22Rv1 (cell line): ENCODE results near the gene WNT4.

ENCODE experiments used
- H3K27ac ChIP-seq: fragments of 450-650 bp; 2 replicates; pipeline ENCODE4 v1.5.1; 2017
- ZFX ChIP-seq: fragments of 450-650 bp; IDR thresholded peaks from 2 replicates; pipeline ENCODE4 v1.6.1; 2017; ENCODE audit warnings: antibody characterized with exemption, borderline replicate concordance
- TF ChIP-seq, protein P1 (sequence below): fragments of 450-650 bp; IDR thresholded peaks from 2 replicates; pipeline ENCODE4 v1.5.1; 2017; ENCODE audit warnings: mild to moderate bottlenecking

Gene WNT4

DNA sequence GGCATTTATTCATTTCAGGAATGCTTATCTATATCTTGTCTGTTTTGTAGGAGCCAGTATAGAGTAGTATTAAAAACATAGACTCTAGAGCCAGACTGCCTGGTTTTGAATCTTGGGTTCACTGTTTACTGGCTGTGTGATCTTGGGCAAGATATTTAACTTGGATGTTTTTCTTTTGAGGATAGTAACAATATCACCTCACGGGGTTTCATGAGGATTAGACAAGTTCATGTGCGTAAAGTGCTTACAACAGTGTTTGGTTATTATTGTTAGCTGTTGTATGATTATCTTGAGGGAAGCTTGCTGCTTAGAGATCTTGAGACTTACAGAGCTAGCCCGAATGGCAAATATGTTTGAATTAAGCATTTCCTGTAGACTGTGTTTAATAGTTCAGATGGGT is 40.2 kb downstream of the WNT4 start:
- no peak for TF ChIP-seq ZFX
- TF ChIP-seq, protein P1, sequence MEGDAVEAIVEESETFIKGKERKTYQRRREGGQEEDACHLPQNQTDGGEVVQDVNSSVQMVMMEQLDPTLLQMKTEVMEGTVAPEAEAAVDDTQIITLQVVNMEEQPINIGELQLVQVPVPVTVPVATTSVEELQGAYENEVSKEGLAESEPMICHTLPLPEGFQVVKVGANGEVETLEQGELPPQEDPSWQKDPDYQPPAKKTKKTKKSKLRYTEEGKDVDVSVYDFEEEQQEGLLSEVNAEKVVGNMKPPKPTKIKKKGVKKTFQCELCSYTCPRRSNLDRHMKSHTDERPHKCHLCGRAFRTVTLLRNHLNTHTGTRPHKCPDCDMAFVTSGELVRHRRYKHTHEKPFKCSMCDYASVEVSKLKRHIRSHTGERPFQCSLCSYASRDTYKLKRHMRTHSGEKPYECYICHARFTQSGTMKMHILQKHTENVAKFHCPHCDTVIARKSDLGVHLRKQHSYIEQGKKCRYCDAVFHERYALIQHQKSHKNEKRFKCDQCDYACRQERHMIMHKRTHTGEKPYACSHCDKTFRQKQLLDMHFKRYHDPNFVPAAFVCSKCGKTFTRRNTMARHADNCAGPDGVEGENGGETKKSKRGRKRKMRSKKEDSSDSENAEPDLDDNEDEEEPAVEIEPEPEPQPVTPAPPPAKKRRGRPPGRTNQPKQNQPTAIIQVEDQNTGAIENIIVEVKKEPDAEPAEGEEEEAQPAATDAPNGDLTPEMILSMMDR: no peak
- no peak overlapping the region for H3K27ac ChIP-seq

DNA sequence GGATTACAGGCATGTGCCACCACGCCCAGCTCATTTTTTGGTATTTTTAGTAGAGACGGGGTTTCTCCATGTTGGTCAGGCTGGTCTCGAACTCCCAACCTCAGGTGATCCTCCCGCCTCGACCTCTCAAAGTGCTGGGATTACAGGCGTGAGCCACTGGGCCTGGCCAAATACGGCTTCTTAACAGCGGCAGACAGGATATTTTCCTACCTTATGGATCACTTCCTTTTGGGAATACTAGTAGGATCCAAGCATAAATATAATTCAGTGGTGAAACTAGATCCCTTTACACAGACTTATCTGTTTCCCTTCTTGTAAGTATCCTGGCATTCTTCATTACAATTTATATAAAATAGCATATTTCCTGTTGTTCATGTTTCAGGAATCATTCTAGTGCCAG is 40.9 kb downstream of the WNT4 start:
- H3K27ac ChIP-seq: no peak overlapping the region
- TF ChIP-seq ZFX: no peak
- TF ChIP-seq, protein P1: no peak

DNA sequence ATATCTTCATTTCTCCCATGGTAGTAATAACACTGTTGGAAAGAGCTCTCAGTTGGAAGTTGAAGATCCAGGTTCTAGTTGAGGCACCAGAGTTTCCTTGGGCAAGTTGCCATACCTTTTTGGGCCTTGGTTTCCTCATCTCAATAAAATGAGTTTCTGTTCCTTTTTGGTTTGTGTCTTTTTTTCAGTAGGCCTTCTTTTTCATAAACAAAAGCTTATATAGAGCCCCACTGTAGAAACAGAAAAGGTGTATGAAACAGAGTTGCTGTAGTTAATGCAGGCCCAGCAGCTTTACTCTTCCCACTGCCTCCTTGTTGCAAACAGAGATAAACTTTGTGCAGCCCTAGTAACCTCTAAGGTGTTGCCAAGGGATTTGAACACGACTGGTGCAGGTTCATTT is 41.7 kb downstream of the WNT4 start:
- TF ChIP-seq, protein P1: no peak
- TF ChIP-seq ZFX: no peak
- H3K27ac ChIP-seq: no peak overlapping the region

DNA sequence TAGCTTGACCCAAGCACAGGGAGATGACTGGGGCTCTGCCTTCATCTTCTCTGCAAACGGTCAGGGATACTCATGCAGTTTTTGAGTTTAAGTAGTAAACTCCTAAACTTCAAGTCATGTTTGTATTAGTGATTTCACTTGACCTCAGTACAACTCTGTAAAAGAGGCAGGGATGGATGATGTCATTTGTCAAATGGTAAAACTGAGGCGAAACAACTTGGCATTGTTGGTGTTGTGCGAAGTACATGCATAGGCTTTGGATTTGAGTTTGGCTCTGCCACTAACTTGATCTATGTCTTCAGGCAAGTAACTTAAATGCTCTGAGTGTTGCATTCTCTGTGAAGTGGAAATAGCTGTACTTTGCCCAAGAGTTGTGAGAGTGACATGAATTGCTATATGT is 42.7 kb downstream of the WNT4 start:
- no peak overlapping the region for H3K27ac ChIP-seq
- TF ChIP-seq ZFX: no peak
- TF ChIP-seq, protein P1: no peak

DNA sequence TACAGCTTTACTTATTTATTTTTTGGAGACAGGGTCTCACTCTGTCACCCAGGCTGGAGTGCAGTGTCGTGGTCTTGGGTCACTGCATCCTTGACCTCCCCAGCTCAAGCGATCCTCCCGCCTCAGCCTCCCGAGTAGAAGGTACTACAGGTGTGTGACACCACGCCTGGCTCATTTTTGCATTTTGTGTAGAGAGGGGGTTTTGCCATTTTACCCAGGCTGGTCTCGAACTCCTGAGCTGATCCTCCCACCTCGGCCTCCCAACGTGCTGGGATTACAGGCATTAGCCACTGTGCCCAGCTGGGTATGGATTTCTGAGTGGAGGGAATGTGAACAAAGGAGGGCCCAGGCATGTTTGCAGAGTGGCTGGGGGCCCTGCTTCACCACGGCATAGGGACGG is 44.1 kb downstream of the WNT4 start:
- TF ChIP-seq, protein P1: no peak
- TF ChIP-seq ZFX: no peak
- no peak overlapping the region for H3K27ac ChIP-seq

DNA sequence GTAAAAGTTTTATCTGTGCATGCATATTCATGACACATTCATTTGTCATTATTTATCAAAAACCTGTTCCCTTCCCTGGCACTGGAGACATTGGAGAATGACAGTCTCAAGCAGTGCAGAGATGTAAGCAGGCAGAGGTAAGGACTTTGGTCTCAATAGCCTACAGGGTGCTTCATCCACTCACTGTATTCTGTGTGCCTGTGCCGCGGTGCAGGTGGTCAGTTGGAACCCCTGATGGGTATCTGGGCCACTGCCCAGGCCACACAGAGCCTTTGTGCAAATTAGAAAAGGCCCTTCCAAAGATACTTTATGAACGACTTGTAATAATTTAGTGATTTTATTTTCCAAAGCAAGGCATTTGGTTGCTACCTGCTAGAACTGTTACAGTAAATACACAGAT is 46.4 kb downstream of the WNT4 start:
- no peak overlapping the region for H3K27ac ChIP-seq
- TF ChIP-seq, protein P1: no peak
- no peak for TF ChIP-seq ZFX

DNA sequence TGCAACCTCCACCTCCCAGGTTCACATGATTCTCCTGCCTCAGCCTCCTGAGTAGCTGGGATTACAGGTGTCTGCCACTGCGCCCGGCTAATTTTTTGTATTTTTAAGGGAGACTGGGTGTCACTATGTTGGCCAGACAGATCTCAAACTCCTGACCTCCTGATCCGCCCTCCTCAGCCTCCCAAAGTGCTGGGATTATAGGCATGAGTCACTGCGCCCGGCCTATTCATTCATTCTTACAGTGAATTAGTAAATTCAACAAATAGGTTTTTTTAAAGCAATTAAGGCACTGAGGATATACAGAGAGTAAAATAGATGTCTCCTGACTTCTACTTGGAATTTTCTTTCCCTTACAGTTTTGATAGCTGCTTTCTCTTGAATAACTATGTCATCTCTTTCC is 46.9 kb downstream of the WNT4 start:
- no peak for TF ChIP-seq ZFX
- TF ChIP-seq, protein P1: no peak
- H3K27ac ChIP-seq: no peak overlapping the region
